GM12878 (cell line): ENCODE data around the gene SHC3. TPM values are rescaled to one million over a fixed set of nuclear protein-coding genes. Genes with fewer than 3 reads are reported as not detected.

Experiments used
- ATAC-seq: fragments of 200-7000 bp; cut with Tn5 transposase; 3 replicates; pipeline ENCODE4 v1.9.1; 2020; ENCODE audit warnings: mild to moderate bottlenecking, moderate library complexity
- BruUV-seq: library from RNA; stranded (reverse); fragments of 400-500 nt; replicated peaks from 2 replicates; lab custom pipeline; 2021; lab: Mats Ljungman, UMichigan
- CTCF ChIA-PET: fragments of 300-600 bp; sonication (Branson Sonifier 250); formaldehyde crosslinking; extraction: SDS; loops from one replicate; lab custom pipeline; 2021; ENCODE audit warnings: inconsistent platforms; lab: Yijun Ruan, JAX
- POLR2A ChIA-PET: fragments of 350-600 bp; formaldehyde crosslinking; extraction: SDS; loops from one replicate; lab custom pipeline; 2021; ENCODE audit warnings: inconsistent platforms; lab: Charles Lee
- RAD21 ChIA-PET: fragments of 300-600 bp; sonication (Branson Sonifier 250); formaldehyde crosslinking; loops from one replicate; lab custom pipeline; 2023; ENCODE audit warnings: antibody characterized with exemption; ENCODE audit not compliant: unreplicated experiment; lab: Charles Lee
- SMC1A ChIA-PET: fragments of 300-600 bp; sonication (Branson Sonifier 250); formaldehyde crosslinking; loops from one replicate; lab custom pipeline; 2023; ENCODE audit not compliant: unreplicated experiment, uncharacterized antibody; lab: Charles Lee
- DNase-seq: peaks from one replicate; pipeline ENCODE4 v3.0.0-alpha.2; 2011; ENCODE audit warnings: low read depth, low spot score
- FAIRE-seq: peaks from 3 replicates; lab custom pipeline; 2011; peaks lifted over from hg19 to GRCh38; lab: Jason Lieb, UNC
- H2AFZ ChIP-seq: 2 replicates; pipeline ENCODE4 v1.6.0; 2011; ENCODE audit warnings: low read depth, low read length, control low read depth; ENCODE audit not compliant: control insufficient read depth
- H3K27ac ChIP-seq: 2 replicates; pipeline ENCODE4 v1.5.1; 2011; ENCODE audit warnings: control low read depth; ENCODE audit not compliant: control insufficient read depth, insufficient read depth
- H3K27me3 ChIP-seq, 2 experiments: replicated peaks in 1 of 2; 2 replicates each; pipeline versions ENCODE4 v1.6.0 to v1.6.1; 2011; ENCODE audit warnings: low read length in 1 of 2; ENCODE audit not compliant: control insufficient read depth in 2 of 2, insufficient read depth in 2 of 2
- H3K36me3 ChIP-seq, 2 experiments: 2 replicates each; pipeline ENCODE4 v1.5.1; 2011; ENCODE audit warnings: low read length in 1 of 2; ENCODE audit not compliant: control insufficient read depth in 2 of 2, insufficient read depth in 2 of 2
- H3K4me1 ChIP-seq: 2 replicates; pipeline ENCODE4 v1.6.1; 2011; ENCODE audit warnings: mild to moderate bottlenecking, low read length, moderate library complexity, mixed read lengths; ENCODE audit not compliant: control insufficient read depth, insufficient read depth
- H3K4me2 ChIP-seq: 2 replicates; pipeline ENCODE4 v1.6.0; 2011; ENCODE audit warnings: control low read depth; ENCODE audit not compliant: control insufficient read depth, insufficient read depth
- H3K4me3 ChIP-seq: fragments of 200-600 bp; sonication (generic); 2 replicates; pipeline ENCODE4 v1.5.1; 2016
- H3K79me2 ChIP-seq: 2 replicates; pipeline ENCODE4 v1.6.0; 2011; ENCODE audit warnings: low read length; ENCODE audit not compliant: control insufficient read depth, insufficient read depth
- H3K9ac ChIP-seq: 2 replicates; pipeline ENCODE4 v1.8.0; 2011; ENCODE audit warnings: low read length, control low read depth, mixed read lengths; ENCODE audit not compliant: control insufficient read depth, insufficient read depth
- H3K9me3 ChIP-seq: replicated peaks from 3 replicates; pipeline ENCODE4 v1.5.1; 2011; ENCODE audit warnings: mild to moderate bottlenecking, low read length; ENCODE audit not compliant: control insufficient read depth, insufficient read depth
- H4K20me1 ChIP-seq: 2 replicates; pipeline ENCODE4 v1.6.0; 2011; ENCODE audit not compliant: control insufficient read depth, insufficient read depth
- IKZF1 ChIP-seq: fragments of 450-650 bp; conservative IDR thresholded peaks from 2 replicates; pipeline ENCODE4 v1.6.1; 2017; ENCODE audit warnings: antibody characterized with exemption, mild to moderate bottlenecking
- IKZF2 ChIP-seq, 2 experiments: fragments of 450-650 bp; IDR thresholded peaks; 2 replicates each; pipeline ENCODE4 v1.6.1; 2017; ENCODE audit warnings: mild to moderate bottlenecking in 2 of 2, moderate library complexity in 2 of 2
- IRF5 ChIP-seq: fragments of 450-650 bp; IDR thresholded peaks from 2 replicates; pipeline ENCODE4 v1.6.1; 2017; ENCODE audit warnings: borderline replicate concordance
- KAT2A ChIP-seq: conservative IDR thresholded peaks from 2 replicates; pipeline ENCODE4 v1.6.1; 2011; ENCODE audit warnings: low read depth, low read length; ENCODE audit not compliant: control insufficient read depth
- MAX ChIP-seq: IDR thresholded peaks from 2 replicates; pipeline ENCODE4 v1.6.1; 2012; ENCODE audit warnings: low read depth, low read length, improper control_type of control experiment
- MXI1 ChIP-seq: fragments of 150-350 bp; IDR thresholded peaks from 2 replicates; pipeline ENCODE4 v1.6.1; 2011; ENCODE audit warnings: low read depth, mild to moderate bottlenecking, inconsistent platforms, low read length, improper control_type of control experiment
- NFYA ChIP-seq: IDR thresholded peaks from 2 replicates; pipeline ENCODE4 v1.6.1; 2011; ENCODE audit warnings: low read depth, mild to moderate bottlenecking, low read length, improper control_type of control experiment, borderline replicate concordance
- PBX3 ChIP-seq: IDR thresholded peaks from 2 replicates; pipeline ENCODE4 v1.6.1; 2011; ENCODE audit warnings: mild to moderate bottlenecking, low read depth, low read length, moderate library complexity; ENCODE audit not compliant: insufficient replicate concordance
- RCOR1 ChIP-seq: conservative IDR thresholded peaks from 2 replicates; pipeline ENCODE4 v1.6.1; 2012; ENCODE audit warnings: low read depth, low read length, improper control_type of control experiment
- SMAD5 ChIP-seq: IDR thresholded peaks from 2 replicates; pipeline ENCODE4 v1.6.1; 2016; ENCODE audit warnings: antibody characterized with exemption, low read depth
- SPI1 ChIP-seq: IDR thresholded peaks from 2 replicates; pipeline ENCODE4 v1.6.1; 2011; ENCODE audit warnings: low read depth, mild to moderate bottlenecking, low read length, moderate library complexity, borderline replicate concordance; ENCODE audit not compliant: insufficient read depth
- STAT3 ChIP-seq: IDR thresholded peaks from 2 replicates; pipeline ENCODE4 v1.6.1; 2011; ENCODE audit warnings: low read depth, low read length, improper control_type of control experiment
- USF1 ChIP-seq: IDR thresholded peaks from 2 replicates; pipeline ENCODE4 v1.6.1; 2011; ENCODE audit warnings: borderline replicate concordance, low read depth, mild to moderate bottlenecking, moderate library complexity, mixed read lengths, low read length; ENCODE audit not compliant: insufficient read depth; ENCODE audit errors: extremely low read length
- WGBS: methylation state at CpG from one replicate; pipeline ENCODE4 v1.1.6; 2016; ENCODE audit warnings: low lambda C conversion rate; ENCODE audit not compliant: insufficient replicate concordance, insufficient coverage; ENCODE audit errors: missing lambda C conversion rate; 5-methylcytosine and 5-hydroxymethylcytosine counted together
- in situ Hi-C: fragments of 300-500 bp; cut with MboI; formaldehyde crosslinking; loops from 9 replicates; pipeline ENCODE4 v1.14.3; 2018; ENCODE audit warnings: mixed read lengths
- intact Hi-C: fragments of 100-400 bp; cut with micrococcal nuclease; formaldehyde crosslinking; loops from one replicate; pipeline ENCODE4 v1.14.2; 2022; ENCODE audit not compliant: unreplicated experiment
- polyA plus RNA-seq, 11 experiments: library from polyadenylated mRNA; depleted of rRNA in 4 of 11; unstranded in 6 of 11; stranded (reverse) in 5 of 11; fragments of >200 nt; fragmentation: Nextera tagmentation in 4 of 11; fragmentation: Illumina TruSeq in 1 of 11; extraction: Ambion mirVana in 4 of 11; extraction: Trizol in 1 of 11; gene quantifications; 1 replicate in 1 of 11; 2 replicates in 10 of 11; pipeline versions ENCODE4 v1.2.1 to v1.2.3, GENCODE V29; 2011 to 2016; ENCODE audit warnings: inconsistent platforms in 2 of 11, missing spikeins in 2 of 11, low read depth in 1 of 11
- total RNA-seq, 4 experiments: library from RNA; depleted of rRNA in 3 of 4; stranded (reverse); fragments of >200 nt in 3 of 4; fragmentation: Illumina TruSeq in 1 of 4; extraction: Trizol in 1 of 4; gene quantifications; 2 replicates each; pipeline versions ENCODE4 v1.2.1 to v1.2.3, GENCODE V29; 2013 to 2021
- TF ChIP-seq, protein P1 (sequence below): fragments of 450-650 bp; IDR thresholded peaks from 2 replicates; pipeline ENCODE4 v1.6.1; 2018; ENCODE audit warnings: borderline replicate concordance, mild to moderate bottlenecking; ENCODE audit not compliant: partially characterized antibody

SHC3 gene
- total and polyA plus RNA-seq, 10 of the 15 experiments (the other 5 are each of a cell fraction or from before 2014, with no cell fraction given), result 0.01 to 0.06 TPM; not detected in 8

GRCh38 chr9:89204801-89205200, 26.2 kb upstream of the SHC3 start:
- Histone ChIP-seq H4K20me1 (no peaks in the 10 kb centered on the region), H3K4me3 (no peak overlapping the region), H3K4me1 (no peaks in the 10 kb centered on the region), H3K9me3 (no peaks in the 10 kb centered on the region), H3K36me3 (no peaks in the 10 kb centered on the region), H3K27me3 (no peaks in the 10 kb centered on the region), H3K27ac (no peak overlapping the region), H3K4me2 (no peak overlapping the region), H2AFZ (no peak overlapping the region), H3K9ac (no peak overlapping the region), H3K79me2 (no peaks in the 10 kb centered on the region)
- no peak for TF ChIP-seq RCOR1
- no peak for TF ChIP-seq KAT2A
- TF ChIP-seq IKZF1, result no peak
- no peak for TF ChIP-seq IRF5
- TF ChIP-seq IKZF2 (IDR thresholded peaks at IDR 0.05), result no peak
- TF ChIP-seq SMAD5, result no peak
- no peak for TF ChIP-seq STAT3
- TF ChIP-seq NFYA, result no peak
- TF ChIP-seq MAX, result no peak
- TF ChIP-seq, protein P1, sequence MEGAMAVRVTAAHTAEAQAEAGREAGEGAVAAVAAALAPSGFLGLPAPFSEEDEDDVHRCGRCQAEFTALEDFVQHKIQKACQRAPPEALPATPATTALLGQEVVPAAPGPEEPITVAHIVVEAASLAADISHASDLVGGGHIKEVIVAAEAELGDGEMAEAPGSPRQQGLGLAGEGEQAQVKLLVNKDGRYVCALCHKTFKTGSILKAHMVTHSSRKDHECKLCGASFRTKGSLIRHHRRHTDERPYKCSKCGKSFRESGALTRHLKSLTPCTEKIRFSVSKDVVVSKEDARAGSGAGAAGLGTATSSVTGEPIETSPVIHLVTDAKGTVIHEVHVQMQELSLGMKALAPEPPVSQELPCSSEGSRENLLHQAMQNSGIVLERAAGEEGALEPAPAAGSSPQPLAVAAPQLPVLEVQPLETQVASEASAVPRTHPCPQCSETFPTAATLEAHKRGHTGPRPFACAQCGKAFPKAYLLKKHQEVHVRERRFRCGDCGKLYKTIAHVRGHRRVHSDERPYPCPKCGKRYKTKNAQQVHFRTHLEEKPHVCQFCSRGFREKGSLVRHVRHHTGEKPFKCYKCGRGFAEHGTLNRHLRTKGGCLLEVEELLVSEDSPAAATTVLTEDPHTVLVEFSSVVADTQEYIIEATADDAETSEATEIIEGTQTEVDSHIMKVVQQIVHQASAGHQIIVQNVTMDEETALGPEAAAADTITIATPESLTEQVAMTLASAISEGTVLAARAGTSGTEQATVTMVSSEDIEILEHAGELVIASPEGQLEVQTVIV, result no peak
- no peak for TF ChIP-seq USF1
- TF ChIP-seq SPI1, result no peak
- no peak for TF ChIP-seq MXI1
- no peak for TF ChIP-seq PBX3
- ChIA-PET SMC1A (no interaction called here), POLR2A (no interaction called here), RAD21 (no interaction called here), CTCF (no interaction called here)
- in situ Hi-C loops, result no loop called here
- no peak for FAIRE-seq
- no TSS peak for BruUV-seq
- no peak for ATAC-seq
- intact Hi-C loops, result no loop called here
- no peak for DNase-seq
- 3% methylated on average over 5 of the region's 5 CpGs for WGBS
